ENCODE results near the gene ST8SIA2. TPM values are rescaled to one million over a fixed set of nuclear protein-coding genes. Genes with fewer than 3 reads are reported as not detected.

Gene ST8SIA2, protein sequence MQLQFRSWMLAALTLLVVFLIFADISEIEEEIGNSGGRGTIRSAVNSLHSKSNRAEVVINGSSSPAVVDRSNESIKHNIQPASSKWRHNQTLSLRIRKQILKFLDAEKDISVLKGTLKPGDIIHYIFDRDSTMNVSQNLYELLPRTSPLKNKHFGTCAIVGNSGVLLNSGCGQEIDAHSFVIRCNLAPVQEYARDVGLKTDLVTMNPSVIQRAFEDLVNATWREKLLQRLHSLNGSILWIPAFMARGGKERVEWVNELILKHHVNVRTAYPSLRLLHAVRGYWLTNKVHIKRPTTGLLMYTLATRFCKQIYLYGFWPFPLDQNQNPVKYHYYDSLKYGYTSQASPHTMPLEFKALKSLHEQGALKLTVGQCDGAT
- polyA plus RNA-seq (ENCODE audit: insufficient read length in 3 of 3) = 1 to 10 TPM; 4.2 to 6.0 (median 4.7) TPM

GRCh38 chr15:92393071-92393979 is at the start of gene ST8SIA2:
ST8SIA2 (plus strand) TSS chr15:92393881; CDS start chr15:92394065, 184 bp downstream.
- DNase-seq (ENCODE audit: low read depth in 3 of 3, low spot score in 2 of 3) = peak in 1 of 3 donors; percentile 44

GRCh38 chr15:92343924-92344643 is 49.6 kb upstream of the ST8SIA2 start:
- DNase-seq (ENCODE audit: low read depth in 3 of 3, low spot score in 2 of 3) = no peak

DNA sequence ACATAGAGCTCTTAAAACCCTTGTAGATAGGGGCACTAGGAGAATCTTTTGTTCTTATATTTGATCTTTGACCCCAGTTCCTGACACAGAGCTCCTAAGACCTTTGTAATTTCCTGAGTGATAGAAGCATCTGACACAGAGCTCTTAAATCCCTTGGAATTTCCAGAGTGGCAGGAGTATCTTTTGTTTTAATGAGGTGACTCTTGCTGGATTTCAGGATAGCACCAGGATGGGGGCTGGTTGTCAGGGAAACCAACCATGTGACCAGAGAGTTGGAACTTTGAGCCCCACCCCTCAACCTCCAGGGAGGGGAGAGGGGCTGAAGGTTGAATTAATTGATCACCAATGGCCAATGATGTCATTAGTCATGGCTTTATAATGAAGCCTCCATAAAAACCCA is 47.6 kb upstream of the ST8SIA2 start:
- DNase-seq (ENCODE audit: low read depth in 3 of 3, low spot score in 2 of 3) = no peak

DNA sequence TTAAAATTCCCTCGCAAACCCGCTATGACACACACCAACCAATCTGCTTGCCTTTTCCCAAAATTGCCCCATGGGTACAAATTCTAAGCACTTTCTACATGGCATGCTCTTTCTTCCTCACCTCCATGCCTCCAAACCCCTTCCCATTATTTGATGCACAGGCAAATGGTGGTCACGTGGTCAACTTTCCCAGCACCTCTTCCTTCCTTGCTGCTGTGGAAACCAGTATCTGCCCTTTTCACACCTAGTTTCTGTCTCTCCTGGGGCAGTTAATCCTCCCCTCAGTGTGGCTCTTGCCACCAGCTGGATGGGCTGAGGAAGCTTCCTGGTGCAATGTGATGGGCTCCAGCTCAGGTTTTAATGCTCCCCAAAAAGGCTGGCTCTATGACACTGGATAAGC is 38.4 kb upstream of the ST8SIA2 start:
- no peak for DNase-seq (ENCODE audit: low read depth in 3 of 3, low spot score in 2 of 3)

- no peak for DNase-seq (ENCODE audit: low read depth in 3 of 3, low spot score in 2 of 3)
These were observed 32.2 kb upstream of the ST8SIA2 start for GRCh38 chr15:92361321-92362000.

DNA sequence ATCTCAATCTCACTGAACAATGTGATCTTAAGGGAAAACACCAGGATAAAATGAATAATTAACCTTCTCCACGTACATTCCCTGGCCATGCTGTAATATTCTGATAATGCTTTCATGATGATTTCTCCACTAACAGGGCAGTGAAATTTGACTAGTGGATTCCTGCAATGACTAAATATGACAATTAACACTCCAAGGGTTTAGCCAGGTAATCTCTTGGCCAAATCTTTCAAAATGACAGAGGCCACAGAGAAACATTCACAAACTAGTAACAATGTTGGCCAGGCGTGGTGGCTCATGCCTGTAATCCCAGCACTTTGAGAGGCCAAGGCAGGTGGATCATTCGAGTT is 31.7 kb upstream of the ST8SIA2 start:
- DNase-seq (ENCODE audit: low read depth in 3 of 3, low spot score in 2 of 3) = no peak

GRCh38 chr15:92365084-92365483 is 28.6 kb upstream of the ST8SIA2 start:
- no peak for DNase-seq (ENCODE audit: low read depth in 3 of 3, low spot score in 2 of 3)

DNA sequence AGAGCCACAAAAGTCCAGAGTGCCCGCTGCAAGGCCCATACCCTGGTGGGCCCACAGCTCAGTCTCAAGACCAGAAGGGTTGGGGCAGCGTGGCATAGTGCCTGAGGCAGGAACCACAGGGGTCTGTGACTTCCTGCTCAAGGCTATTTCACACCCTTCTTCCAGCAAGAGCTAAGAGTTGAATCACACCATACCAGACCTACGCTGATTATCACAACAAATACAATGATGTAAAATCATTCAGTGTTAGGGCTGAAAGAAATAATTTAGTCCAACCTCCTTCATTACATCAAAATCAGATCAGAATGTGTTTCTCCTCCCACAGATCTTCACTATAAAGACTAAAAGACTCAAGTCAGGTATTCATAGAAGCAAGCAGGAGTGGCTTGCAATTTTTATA is 27.8 kb upstream of the ST8SIA2 start:
- no peak for DNase-seq (ENCODE audit: low read depth in 3 of 3, low spot score in 2 of 3)

DNA sequence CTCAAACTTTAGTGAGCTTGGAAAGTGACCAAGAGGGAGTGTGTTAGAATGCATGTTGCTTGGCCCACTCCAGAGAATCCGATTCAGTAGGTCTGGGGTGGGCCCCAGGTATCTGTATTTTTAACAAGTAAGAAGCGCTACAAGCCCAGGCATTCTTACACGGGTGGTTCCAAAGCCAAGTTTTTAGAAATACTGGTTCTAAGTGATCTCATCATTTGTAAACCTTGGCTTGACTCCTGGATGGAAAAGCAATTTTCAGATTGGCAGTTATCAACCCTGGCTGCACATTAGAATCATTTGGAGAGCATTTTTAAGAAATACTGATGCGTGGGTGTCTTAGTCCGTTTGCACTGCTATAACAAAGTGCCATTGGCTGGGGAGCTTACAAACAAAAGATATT is 27.3 kb upstream of the ST8SIA2 start:
- DNase-seq (ENCODE audit: low read depth in 3 of 3, low spot score in 2 of 3) = no peak

- no peak for DNase-seq (ENCODE audit: low read depth in 3 of 3, low spot score in 2 of 3)
These were observed 18.6 kb upstream of the ST8SIA2 start for GRCh38 chr15:92375057-92375456.

- DNase-seq (ENCODE audit: low read depth in 3 of 3, low spot score in 2 of 3) = no peak
These were observed 17.6 kb upstream of the ST8SIA2 start for GRCh38 chr15:92376109-92376508.

GRCh38 chr15:92377083-92377789 is 16.4 kb upstream of the ST8SIA2 start:
- DNase-seq (ENCODE audit: low read depth in 3 of 3, low spot score in 2 of 3) = no peak

DNA sequence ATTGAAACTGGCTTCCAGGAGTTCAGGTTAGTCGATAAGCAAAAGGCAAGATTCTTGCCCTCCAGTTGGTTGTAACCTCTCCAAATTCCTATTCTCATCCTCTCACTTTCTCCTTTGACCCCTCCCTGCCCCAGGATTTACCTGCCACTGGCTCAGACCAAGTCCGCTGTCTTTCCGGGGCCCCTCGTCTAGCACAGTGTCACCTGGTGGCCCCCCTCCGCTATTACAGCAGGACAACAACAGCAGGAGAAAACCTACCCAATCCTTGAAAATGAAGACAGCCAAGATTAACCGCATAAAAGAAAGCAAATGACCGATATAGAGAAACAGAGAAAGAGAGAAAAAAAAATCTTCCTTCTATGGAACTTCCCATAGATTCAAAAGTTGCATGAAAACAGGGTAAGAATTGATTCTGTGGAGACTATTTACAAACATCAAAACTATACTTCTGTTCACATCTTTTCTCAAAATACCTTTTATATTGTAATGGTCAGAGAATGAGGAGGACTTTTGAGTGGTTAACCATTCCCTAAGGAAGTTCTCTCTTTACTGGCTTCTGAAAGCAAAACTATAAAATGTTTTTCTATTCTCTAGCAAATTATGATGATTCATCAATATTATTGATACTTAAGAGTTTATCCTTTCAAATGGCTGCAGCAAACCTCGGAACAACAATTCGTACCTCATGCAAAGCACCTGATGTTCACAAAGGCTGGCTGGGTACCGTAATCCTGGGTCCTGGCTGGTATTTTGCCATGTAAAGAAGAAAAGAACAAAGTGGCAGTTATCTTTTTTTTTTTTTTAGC is 10.0 kb upstream of the ST8SIA2 start:
- no peak for DNase-seq (ENCODE audit: low read depth in 3 of 3, low spot score in 2 of 3)

DNA sequence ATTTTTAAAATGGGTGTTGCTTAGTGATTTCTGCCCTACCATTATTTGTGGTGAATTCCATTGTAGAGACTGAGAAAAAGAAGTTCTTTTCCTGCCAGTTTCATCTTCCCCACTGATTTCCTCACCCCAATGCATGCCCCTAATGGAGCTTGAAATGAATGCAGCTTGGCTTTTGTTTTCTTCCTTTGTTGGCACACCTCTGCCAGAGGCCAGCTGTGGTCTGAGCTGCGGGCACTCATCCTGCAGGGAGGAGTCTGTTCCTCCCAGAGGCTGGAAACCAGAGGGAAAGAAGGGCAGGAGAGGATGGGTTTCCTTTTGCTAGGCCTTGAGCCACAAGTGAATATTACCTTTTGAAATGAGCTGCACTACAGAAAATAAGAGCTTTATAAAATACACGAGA is 9.3 kb upstream of the ST8SIA2 start:
- DNase-seq (ENCODE audit: low read depth in 3 of 3, low spot score in 2 of 3) = no peak

DNA sequence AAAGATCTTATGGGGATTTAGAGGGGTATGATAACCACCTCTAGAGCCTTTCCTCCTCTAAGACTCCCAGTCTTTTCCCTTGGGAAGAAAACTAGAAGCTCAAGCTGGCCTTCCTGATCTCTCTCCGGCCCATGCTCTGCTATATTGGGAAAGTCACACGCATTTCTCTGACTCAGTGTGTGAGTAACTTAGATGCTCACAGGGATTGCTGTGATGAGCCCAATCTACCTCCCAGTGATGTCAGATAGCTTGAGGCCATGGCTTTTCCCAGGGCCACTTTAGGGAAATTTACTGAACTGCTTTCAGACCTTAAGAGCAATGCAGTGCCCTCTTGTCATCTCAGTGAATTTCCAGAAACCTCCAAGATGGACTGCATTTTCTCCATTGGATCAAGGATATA is 8.6 kb upstream of the ST8SIA2 start:
- no peak for DNase-seq (ENCODE audit: low read depth in 3 of 3, low spot score in 2 of 3)

- DNase-seq (ENCODE audit: low read depth in 3 of 3, low spot score in 2 of 3) = no peak
These were observed 2.0 kb upstream of the ST8SIA2 start for GRCh38 chr15:92391640-92392039.

- DNase-seq (ENCODE audit: low read depth in 3 of 3, low spot score in 2 of 3) = no peak
These were observed 1.2 kb upstream of the ST8SIA2 start for GRCh38 chr15:92392462-92392861.

DNA sequence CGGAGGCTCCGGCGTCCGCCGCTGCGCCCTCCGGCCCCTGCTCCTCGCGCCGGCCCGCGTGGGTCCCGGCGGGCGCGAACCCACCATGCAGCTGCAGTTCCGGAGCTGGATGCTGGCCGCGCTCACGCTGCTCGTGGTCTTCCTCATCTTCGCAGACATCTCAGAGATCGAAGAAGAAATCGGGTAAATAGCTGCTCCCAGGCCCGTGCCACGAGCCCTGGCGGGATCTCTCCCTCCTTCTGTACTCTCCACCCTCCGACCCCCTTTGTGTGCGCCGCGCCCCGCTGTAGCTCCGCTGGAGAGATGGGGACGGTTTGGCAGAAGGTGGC is 263 bp downstream of the ST8SIA2 start:
- DNase-seq (ENCODE audit: low read depth in 3 of 3, low spot score in 2 of 3) = no peak

Data from right renal cortex interstitium (tissue), 3 donors.